ENCODE data around the gene MGAT3. TPM values are rescaled to one million over a fixed set of nuclear protein-coding genes. Genes with fewer than 3 reads are reported as not detected.

MGAT3 gene
- total RNA-seq, 2 experiments from 2014 or later: 0.17 TPM; not detected in 1

DNA sequence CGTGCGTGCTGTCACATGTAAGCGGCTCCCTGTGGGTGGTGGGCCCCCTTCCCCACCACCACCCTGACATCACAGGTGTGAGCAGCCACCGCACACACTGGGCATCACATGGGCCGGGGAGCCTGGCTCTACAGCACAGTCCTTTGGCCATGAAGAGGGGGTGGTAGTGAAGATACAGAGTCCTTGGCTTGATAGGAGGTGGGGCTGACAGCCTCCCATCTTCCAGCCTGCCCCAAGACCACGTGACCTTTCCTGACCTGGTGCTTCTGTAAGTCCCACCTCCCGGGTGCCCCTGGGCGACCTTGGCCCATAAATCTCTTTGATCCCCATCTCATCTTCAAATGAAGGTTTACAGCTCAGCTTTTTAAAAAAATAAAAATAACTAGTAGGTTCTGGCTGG lies 21.2 kb upstream of the MGAT3 start:
- Mint-ChIP-seq H3K27ac (no peak overlapping the region), H3K4me3 (no peak overlapping the region), H3K36me3 (ENCODE audit: low read depth) (peaks cover 25% of the 10 kb centered on the region), H3K9me3 (no peaks in the 10 kb centered on the region), H3K27me3 (peaks cover 7% of the 10 kb centered on the region), H3K4me1 (ENCODE audit: low read depth) (peaks cover 10% of the 10 kb centered on the region)
- Histone ChIP-seq H3K27me3 (ENCODE audit: control insufficient read depth in 1 of 2, insufficient read depth in 2 of 2, low read length in 2 of 2) (peaks cover 0 to 3% of the 10 kb centered on the region in 2 experiments), H3K27ac (ENCODE audit: low read depth in 1 of 2, low read length in 2 of 2) (no peak overlapping the region), H3K9me3 (ENCODE audit: control insufficient read depth in 1 of 2, insufficient read depth in 1 of 2, low read length in 2 of 2) (no peaks in the 10 kb centered on the region), H3K4me1 (ENCODE audit: insufficient read depth, low read length) (peaks cover 16% of the 10 kb centered on the region), H3K36me3 (ENCODE audit: insufficient read depth, low read length) (peaks cover 20% of the 10 kb centered on the region), H3K4me3 (ENCODE audit: low read length) (no peak overlapping the region)
- no peak for ATAC-seq (ENCODE audit: poor library complexity)
- intact Hi-C loops (cut with DNase I, micrococcal nuclease): no loop called here
- TF ChIP-seq, protein P1, sequence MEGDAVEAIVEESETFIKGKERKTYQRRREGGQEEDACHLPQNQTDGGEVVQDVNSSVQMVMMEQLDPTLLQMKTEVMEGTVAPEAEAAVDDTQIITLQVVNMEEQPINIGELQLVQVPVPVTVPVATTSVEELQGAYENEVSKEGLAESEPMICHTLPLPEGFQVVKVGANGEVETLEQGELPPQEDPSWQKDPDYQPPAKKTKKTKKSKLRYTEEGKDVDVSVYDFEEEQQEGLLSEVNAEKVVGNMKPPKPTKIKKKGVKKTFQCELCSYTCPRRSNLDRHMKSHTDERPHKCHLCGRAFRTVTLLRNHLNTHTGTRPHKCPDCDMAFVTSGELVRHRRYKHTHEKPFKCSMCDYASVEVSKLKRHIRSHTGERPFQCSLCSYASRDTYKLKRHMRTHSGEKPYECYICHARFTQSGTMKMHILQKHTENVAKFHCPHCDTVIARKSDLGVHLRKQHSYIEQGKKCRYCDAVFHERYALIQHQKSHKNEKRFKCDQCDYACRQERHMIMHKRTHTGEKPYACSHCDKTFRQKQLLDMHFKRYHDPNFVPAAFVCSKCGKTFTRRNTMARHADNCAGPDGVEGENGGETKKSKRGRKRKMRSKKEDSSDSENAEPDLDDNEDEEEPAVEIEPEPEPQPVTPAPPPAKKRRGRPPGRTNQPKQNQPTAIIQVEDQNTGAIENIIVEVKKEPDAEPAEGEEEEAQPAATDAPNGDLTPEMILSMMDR (IDR thresholded peaks at IDR 0.05): no peak
- DNase-seq: no peak
- POLR2A ChIA-PET: interaction anchor here (1.2 kb wide), 1 partner anchor 11 kb away, joined by 5 read pairs; no protein-coding TSS in a partner anchor
- CTCF ChIA-PET: interaction anchor here (0.5 to 1.6 kb wide), 2 partner anchors 36 to 1156 kb away, joined by 3 to 4 read pairs; partner anchors contain the start of gene TAB1

DNA sequence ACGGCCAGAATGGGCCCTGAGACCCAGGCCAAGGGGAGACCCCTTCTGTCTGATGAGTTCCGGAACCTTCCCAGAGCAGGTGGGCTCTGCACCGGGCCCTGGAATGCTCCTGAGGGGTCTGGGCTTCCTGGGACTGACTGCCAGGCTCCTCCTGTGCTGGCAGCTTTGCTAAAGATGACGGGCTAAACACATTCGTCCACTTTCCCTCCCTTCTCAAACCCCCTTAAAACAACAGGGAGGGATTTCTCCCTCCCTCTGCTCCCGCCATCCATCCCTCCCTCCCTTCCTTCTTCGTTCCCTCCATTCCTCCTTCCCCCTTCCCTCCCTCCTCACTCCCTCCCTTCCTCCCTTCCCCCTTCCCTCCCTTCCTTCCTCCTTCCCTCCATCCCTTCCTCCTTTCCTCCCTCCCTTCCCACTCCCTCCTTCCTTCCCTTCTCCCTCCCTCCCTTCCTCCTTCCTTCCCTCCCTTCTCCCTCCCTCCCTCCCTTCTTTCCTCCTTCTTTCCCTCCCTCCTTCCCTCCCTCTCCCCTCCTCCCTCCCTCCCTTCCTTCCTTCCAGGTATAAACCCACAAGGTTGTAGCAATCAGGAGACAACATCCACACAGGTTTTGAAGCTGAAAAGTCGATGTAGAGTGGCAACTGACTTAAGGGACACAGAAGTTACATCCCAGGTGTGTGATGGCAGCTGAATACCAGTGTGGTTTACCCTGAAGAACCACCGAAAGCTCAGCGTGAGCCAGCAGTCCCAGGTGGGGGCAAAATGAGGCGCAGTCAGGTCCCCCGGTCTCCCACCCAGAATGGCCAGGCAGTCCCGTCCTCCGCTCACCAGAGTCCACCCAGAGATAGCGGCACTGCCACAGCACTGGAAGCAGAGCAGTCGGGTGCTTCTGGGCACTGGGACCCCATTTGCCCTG lies 18.8 kb upstream of the MGAT3 start:
- Histone ChIP-seq H3K9me3 (ENCODE audit: control insufficient read depth in 1 of 2, insufficient read depth in 1 of 2, low read length in 2 of 2) (no peaks in the 10 kb centered on the region), H3K27ac (ENCODE audit: low read depth in 1 of 2, low read length in 2 of 2) (no peak overlapping the region), H3K4me3 (ENCODE audit: low read length) (no peak overlapping the region), H3K36me3 (ENCODE audit: insufficient read depth, low read length) (no peaks in the 10 kb centered on the region), H3K27me3 (ENCODE audit: control insufficient read depth in 1 of 2, insufficient read depth in 2 of 2, low read length in 2 of 2) (peaks cover 0 to 3% of the 10 kb centered on the region in 2 experiments), H3K4me1 (ENCODE audit: insufficient read depth, low read length) (peaks cover 16% of the 10 kb centered on the region)
- DNase-seq: no peak
- Mint-ChIP-seq H3K27ac (no peak overlapping the region), H3K4me1 (ENCODE audit: low read depth) (peaks cover 10% of the 10 kb centered on the region), H3K9me3 (no peaks in the 10 kb centered on the region), H3K27me3 (peaks cover 12% of the 10 kb centered on the region), H3K36me3 (ENCODE audit: low read depth) (peaks cover 5% of the 10 kb centered on the region), H3K4me3 (no peak overlapping the region)
- ChIA-PET CTCF (interaction anchor here (1.0 to 1.2 kb wide), 3 partner anchors 40 to 91 kb away, joined by 3 to 7 read pairs (median 3); no protein-coding TSS in a partner anchor), POLR2A (interaction anchor here (0.7 to 1.1 kb wide), 3 partner anchors 9 to 39 kb away, joined by 3 to 4 read pairs (median 3); partner anchors contain the start of gene TAB1)
- ATAC-seq (ENCODE audit: poor library complexity): no peak
- TF ChIP-seq, protein P1 (IDR thresholded peaks at IDR 0.05): no peak
- intact Hi-C loops (cut with DNase I, micrococcal nuclease): no loop called here

DNA sequence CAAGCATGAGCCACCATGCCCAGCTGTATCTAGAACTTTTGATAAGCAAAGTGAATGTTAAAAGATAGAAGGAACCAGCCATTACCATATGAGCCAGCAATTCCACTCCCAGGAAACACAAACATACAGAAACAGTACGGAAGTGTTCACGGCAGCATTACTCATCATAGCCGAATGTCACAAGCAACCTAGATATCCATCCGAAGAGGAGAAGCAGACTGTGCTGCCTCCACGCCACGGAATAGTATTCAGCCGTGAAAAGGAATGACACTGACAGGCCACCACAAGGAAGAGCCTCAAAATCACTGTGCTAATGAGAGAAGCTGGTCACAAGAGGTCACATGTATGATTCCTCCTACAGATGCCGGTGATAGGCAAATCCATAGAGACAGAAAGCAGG lies 17.6 kb upstream of the MGAT3 start:
- Histone ChIP-seq H3K27ac (ENCODE audit: low read depth in 1 of 2, low read length in 2 of 2) (no peak overlapping the region), H3K9me3 (ENCODE audit: control insufficient read depth in 1 of 2, insufficient read depth in 1 of 2, low read length in 2 of 2) (no peaks in the 10 kb centered on the region), H3K4me3 (ENCODE audit: low read length) (no peak overlapping the region), H3K4me1 (ENCODE audit: insufficient read depth, low read length) (peaks cover 16% of the 10 kb centered on the region), H3K27me3 (ENCODE audit: control insufficient read depth in 1 of 2, insufficient read depth in 2 of 2, low read length in 2 of 2) (peaks cover 0 to 3% of the 10 kb centered on the region in 2 experiments), H3K36me3 (ENCODE audit: insufficient read depth, low read length) (no peaks in the 10 kb centered on the region)
- CTCF ChIA-PET: no interaction called here
- peaks cover 10% of the 10 kb centered on the region for H3K4me1 Mint-ChIP-seq (ENCODE audit: low read depth)
- H3K4me3 Mint-ChIP-seq: no peak overlapping the region
- DNase-seq: no peak
- TF ChIP-seq, protein P1 (IDR thresholded peaks at IDR 0.05): no peak
- POLR2A ChIA-PET: no interaction called here
- intact Hi-C loops (cut with DNase I, micrococcal nuclease): no loop called here
- H3K27ac Mint-ChIP-seq: no peak overlapping the region
- no peak for ATAC-seq (ENCODE audit: poor library complexity)
- H3K27me3 Mint-ChIP-seq: peaks cover 12% of the 10 kb centered on the region
- no peaks in the 10 kb centered on the region for H3K9me3 Mint-ChIP-seq
- no peaks in the 10 kb centered on the region for H3K36me3 Mint-ChIP-seq (ENCODE audit: low read depth)
